T47D (cell line): ENCODE results near the gene HEATR5B.
A peak's percentile ranks its signal among the peaks of the same experiment; 100 is the strongest.
"Not testable (repeated sequence)": the region's sequence is repeated elsewhere in the genome, so short reads cannot be mapped to it uniquely, and the experiment has no call there.

Experiments
- DNase-seq, 2 experiments: peaks; one replicate each; pipeline versions ENCODE4 v3.0.0 to v3.0.0-alpha.2; 2011 to 2012; ENCODE audit warnings: low read depth in 1 of 2, low spot score in 1 of 2
- JUND ChIP-seq: IDR thresholded peaks from 2 replicates; pipeline ENCODE4 v1.6.1; 2012; ENCODE audit warnings: low read depth
- in situ Hi-C: cut with HindIII; loops from 2 replicates; pipeline ENCODE4 v1.10.0; 2016; ENCODE audit warnings: low sequenced_read_pairs, low pct_unique_long_range_greater_than_20kb

The HEATR5B gene

DNA sequence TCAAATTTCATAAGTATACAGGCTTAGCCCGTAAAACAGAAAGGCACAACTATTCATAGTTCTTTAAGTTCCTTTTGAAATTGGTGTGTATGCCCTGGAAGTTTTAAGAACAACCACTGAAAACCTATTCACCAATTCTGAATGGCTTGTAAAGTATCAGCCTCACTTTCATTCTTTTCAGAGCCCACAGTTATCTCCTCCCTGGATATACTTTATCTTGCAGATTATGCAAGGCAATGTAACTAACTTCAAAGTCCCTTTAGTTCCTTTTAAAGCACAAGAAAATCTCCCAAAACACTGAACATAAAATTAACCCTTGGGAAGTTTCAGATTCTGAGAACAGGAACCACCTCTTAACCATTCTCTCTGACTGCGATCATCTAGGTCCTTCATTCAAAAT, 119.0 kb downstream of the HEATR5B start:
- TF ChIP-seq JUND, result no peak
- DNase-seq, result no peak
- in situ Hi-C loops, result no loop called here

DNA sequence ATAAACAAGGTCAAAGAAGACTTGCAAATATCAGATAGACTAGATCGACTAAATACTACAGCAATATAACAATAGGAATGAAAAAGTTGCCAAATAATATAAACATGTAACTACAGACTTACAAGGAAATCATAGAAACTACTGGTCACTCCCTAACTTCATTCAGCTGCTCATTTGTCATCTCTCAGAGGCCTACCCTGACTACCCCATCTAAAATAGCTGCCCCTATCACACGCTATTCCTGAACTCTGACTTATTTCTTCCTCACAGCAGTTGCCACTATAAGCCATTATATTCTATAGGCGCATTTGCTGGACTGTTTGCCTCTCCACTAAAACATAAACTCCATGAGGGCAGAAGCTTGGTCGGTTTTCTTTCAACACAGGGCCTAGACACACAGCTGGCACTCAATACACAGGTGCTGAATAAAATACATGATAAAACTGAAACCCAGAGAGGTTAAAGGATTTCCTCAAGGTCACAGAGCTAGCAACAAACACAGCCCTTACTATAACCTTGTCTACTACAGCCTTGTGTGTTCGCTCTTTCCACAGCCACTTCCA, 119.6 kb downstream of the HEATR5B start:
- in situ Hi-C loops, result no loop called here
- DNase-seq, result no peak
- TF ChIP-seq JUND, result no peak

DNA sequence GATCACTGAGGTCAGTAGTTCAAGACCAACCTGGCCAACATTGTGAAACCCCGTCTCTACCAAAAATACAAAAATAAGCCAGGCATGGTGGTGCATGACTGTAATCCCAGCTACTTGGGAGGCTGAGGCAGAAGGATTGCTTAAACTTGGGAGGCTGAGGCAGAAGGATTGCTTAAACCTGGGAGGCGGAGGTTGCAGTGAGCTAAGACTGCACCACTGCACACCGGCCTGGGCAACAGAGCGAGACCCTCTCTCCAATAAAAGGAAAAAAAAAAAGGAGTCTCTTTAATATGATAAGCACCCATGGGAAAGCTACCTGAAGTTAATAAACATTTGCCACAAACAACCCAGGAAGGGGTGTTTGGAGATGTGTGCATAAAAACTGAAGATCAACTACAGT, 120.4 kb downstream of the HEATR5B start:
- TF ChIP-seq JUND, result no peak
- in situ Hi-C loops, result no loop called here
- no peak for DNase-seq

DNA sequence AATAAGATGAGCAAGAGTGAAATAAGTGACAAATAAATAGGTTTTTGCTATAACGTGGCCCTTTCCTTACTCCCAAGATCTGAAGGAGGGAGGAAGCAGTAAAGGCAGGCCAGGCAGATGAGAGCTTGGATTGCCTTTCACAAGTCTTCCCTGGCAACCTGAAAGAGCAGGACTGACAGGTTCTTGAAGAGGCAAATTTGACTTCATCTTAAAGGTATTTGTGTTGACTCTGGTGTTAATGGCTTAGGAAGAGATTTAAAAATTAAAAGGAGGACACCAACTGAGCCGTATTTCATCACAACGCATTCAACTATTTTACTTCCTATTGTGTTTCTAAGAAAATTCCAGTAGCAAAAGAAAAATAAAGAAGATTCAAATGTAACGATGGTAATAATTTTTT, 121.1 kb downstream of the HEATR5B start:
- in situ Hi-C loops, result no loop called here
- peak; percentile 51; the same call in 1 of the 2 replicates for TF ChIP-seq JUND
- DNase-seq, result peak; percentile 24 to 93

DNA sequence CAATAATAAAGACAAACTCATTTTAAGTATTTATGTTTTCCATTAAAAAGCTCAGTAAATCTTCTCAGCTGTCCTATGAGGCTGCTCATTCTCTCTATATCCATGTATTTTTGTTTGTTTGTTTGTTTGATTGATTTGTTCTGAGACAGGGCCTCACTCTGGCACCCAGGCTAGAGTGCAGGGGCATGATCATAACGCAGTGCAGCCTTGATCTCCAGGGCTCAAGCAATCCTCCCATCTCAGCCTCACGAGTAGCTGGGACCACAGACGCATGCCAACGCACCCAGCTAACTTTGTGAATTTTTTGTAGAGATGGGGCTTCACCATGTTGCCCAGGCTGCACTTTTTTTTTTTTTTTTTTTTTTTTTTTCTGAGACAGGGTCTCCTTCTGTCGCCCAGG, 123.4 kb downstream of the HEATR5B start:
- in situ Hi-C loops, result no loop called here
- TF ChIP-seq JUND, result no peak
- DNase-seq, result no peak

DNA sequence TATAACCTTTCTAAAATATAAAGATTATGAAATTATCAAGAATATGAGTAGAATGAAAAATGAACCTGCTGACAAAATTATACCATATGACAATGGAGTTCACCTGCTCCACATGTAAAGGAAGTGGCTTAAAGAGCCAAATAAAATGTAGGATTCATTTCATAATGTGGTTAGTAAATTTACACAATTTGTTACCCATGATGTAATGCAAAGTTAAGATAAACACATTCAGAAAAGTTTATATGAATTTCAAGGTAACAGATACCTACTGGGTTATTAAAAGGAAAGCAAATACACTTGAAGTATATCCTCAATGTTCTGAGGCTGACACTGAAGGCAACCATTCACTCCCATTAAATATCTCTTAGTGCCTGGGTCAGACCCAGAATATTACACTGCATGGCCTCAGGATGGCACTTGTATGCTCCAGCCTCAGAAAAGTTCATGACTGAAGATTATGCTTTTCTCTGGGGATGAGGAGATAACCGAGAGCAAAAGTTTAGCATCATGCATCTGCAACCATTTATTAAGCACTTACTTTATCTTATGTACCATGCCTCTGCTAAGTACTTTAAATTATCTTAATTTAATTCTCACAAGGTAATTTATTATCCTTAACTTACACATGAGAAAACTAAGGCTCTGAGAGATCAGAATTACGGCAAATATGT, 124.0 kb downstream of the HEATR5B start:
- in situ Hi-C loops, result no loop called here
- no peak for DNase-seq
- no peak for TF ChIP-seq JUND

DNA sequence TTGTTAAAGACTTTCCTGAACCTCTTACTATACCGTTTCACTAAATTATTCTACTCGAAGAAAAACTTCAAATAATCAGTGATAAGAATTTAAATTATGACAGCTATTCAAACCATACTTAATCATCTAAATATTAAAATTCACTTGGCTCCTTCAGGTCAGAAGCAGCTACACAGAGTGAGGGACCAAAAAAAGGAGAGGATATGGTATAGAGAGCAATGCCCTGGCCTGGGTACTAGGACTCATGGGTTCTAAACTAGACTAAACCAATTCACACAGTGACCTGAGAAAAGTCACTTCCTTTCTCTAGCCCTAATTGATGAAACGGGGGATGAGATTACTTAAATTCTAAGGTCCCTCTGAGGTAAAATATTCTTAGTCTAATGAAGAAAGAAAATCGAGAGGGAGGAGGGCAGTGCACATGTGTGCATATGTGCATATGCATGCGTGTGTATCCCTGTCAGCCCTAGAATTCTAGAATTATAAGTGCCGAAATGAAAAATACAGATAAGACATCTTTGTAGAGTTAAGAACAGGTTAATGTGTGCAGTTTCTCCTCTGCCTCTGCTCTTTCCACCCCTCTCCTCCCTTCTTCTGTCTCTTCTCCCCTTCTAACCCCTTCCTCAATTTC, 129.1 kb downstream of the HEATR5B start:
- no peak for TF ChIP-seq JUND
- in situ Hi-C loops, result no loop called here

DNA sequence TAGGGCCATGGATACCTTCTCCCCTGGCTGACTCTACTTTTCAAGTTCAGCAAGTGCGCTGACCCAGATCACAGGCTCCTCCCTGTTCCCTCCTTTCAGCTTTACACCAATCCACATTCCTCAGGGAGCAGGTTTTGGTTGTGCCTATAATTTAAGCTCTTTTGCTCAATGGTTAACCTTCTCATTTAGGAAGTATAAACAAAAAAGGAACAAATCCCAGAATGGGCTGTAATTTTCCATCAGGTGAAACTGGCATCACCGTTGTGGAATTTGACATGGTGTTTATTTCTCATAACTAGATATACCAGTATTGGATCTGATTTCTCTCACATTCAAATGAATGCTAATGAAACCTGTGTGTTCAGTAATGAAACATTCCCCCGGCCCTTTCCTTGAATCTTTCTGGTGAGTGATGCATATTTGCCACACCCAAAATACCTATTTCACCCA, 131.4 kb downstream of the HEATR5B start:
- peak; percentile 13 to 65 for DNase-seq
- no peak for TF ChIP-seq JUND
- in situ Hi-C loops, result no loop called here

More for the DNA sequence above, 129.1 kb downstream of the HEATR5B start:
- no peak for DNase-seq

DNA sequence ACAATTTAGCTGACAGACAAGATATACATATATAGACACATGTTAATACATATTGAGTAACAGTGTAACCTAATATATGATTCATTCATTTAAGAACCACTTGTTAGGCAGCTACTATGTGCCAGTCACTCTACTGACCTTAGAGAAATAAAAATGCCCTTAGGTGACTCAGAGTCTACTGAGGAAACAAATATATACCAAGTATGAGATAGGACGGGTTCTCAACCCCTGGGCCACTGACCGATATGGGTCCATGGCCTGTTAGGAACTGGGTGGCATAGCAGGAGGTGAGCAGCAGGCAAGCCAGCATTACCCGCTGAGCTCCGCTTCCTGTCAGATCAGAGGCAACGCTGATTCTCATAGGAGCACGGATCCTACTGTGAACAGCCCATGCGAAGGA, 132.6 kb downstream of the HEATR5B start:
- DNase-seq, result no peak
- in situ Hi-C loops, result no loop called here
- TF ChIP-seq JUND, result no peak

DNA sequence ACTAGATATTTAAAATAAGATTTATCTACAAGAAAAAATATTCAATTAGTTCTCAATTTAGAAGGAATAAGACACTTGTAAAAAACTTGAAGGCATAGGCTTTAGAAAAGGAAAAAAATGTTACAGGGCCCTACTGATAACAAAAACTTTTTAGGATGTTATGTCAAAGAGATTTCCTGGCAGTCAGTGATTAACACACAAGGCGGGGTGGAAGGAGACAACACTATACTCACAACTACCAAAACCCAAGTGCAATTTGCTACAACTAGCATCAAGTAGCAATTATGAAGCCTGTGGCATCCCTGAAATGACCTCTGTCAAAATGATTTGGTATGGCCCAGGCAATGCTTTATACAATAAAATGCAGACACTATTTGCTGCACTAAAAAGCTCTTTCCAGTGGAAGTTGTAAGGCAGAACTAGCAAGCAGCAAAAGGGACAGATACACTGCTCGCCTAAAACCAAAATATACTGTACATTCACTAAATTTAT, 133.1 kb downstream of the HEATR5B start:
- in situ Hi-C loops, result no loop called here
- TF ChIP-seq JUND, result no peak
- DNase-seq, result no peak

DNA sequence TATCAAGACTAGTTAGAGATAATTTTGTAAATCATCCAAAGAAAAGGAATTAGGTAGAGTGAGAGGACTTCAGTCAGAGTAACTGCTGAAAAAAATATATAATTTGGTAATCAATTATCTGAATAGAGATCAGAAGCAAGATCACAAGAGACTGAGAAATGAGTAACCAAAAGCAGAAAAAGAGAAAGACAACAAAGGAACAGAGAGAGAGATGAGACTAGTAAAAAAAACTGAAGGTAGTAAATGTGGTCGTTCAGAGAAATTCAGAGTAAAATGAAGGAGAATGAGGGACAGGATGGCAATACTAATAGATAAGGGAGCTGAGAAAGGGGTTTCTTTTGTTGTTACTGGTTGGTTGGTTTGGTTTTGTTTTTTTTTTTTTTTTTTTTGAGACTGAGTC, 134.3 kb downstream of the HEATR5B start:
- DNase-seq, result no peak
- in situ Hi-C loops, result no loop called here
- TF ChIP-seq JUND, result no peak

DNA sequence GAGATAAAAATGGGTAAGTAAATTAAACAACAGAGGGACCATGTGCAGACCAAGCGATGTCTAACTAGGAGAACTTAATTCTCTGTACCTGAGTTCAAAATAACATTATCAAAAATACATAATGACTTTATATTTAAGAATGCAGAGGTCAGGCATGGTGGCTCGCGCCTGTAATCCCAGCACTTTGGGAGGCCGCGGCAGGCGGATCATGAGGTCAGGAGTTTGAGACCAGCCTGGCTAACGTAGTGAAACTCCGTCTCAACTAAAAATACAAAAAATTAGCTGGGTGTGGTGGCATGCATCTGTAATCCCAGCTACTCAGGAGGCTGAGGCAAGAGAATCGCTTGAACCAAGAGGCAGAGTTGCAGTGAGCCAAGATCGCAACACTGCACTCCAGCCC, 138.9 kb downstream of the HEATR5B start:
- DNase-seq, in situ Hi-C loops: not testable (repeated sequence)

DNA sequence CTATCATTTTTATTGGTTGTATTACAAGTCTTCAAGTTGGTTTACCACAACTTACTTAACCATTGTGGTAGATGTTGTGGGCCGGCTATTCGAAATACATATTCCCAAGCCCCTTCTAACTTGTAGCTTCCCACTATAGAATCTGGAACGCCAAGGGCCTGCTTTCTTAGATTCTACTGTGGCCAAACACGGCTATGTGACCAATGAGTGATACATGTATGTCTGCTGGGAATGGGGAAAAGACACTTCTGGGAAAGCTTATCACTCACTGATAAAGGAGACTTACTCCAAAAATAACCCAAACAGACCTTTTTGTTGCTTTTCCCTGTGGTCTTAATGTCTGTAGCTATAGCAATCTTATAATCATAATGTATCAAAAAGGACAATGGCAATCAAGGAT, 142.3 kb downstream of the HEATR5B start:
- DNase-seq, result no peak
- no peak for TF ChIP-seq JUND
- in situ Hi-C loops, result no loop called here

DNA sequence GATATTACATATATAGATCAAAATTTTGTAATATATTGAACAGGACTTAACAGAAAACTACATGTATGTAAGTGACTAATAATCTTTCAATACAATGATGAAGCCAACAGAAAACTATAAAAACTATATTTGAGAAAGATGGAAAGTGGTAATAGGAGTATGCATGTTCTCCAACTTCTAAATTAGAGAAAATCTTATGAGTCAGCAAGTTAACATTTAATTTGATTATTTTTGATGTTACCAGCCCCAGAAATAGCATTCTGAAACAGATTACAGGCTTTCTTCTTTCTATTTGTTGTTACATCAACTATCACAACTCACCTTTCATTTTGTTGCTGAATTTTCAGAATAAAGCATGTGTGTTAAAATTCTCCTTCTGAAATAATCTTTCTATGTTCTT, 147.6 kb downstream of the HEATR5B start:
- DNase-seq, in situ Hi-C loops: not testable (repeated sequence)

DNA sequence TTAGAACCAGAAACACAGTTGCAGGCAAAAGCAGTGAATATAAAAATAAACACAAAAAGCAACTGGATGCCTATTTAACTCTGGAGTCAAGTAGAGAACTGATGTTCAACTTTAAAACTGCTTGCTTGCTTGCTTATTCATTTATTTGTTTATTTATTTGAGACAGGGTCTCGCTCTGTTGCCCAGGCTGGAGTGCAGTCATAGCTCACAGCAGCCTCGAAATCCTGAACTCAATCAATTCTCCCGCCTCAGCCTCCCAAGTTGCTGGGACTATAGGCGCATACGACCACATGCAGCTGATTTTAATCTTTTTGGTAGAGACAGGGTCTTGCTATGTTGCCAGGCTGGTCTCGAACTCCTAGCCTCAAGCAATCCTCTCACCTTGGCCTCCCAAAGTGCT, 152.5 kb downstream of the HEATR5B start:
- in situ Hi-C loops, DNase-seq: not testable (repeated sequence)
